HFFc6 (cell line): ENCODE data around the gene C6orf52. TPM values are rescaled to one million over a fixed set of nuclear protein-coding genes. Genes with fewer than 3 reads are reported as not detected.
A peak's percentile ranks its signal among the peaks of the same experiment; 100 is the strongest.

Source experiments
- DNase-seq: peaks from one replicate; pipeline ENCODE4 v3.0.0-alpha.2; 2018
- H3K27ac Mint-ChIP-seq: 2 replicates; pipeline ENCODE4 v1.8.0; 2020; ENCODE audit warnings: mild to moderate bottlenecking, mixed read lengths
- H3K27me3 Mint-ChIP-seq: 2 replicates; pipeline ENCODE4 v1.8.0; 2021; ENCODE audit warnings: mild to moderate bottlenecking, moderate library complexity, mixed read lengths; ENCODE audit not compliant: insufficient read depth
- H3K36me3 Mint-ChIP-seq: 2 replicates; pipeline ENCODE4 v1.8.0; 2021; ENCODE audit warnings: low read depth, mixed read lengths
- H3K4me1 Mint-ChIP-seq: 2 replicates; pipeline ENCODE4 v1.8.0; 2020; ENCODE audit warnings: low read depth, mixed read lengths
- H3K4me3 Mint-ChIP-seq: 2 replicates; pipeline ENCODE4 v1.8.0; 2020; ENCODE audit warnings: mild to moderate bottlenecking, moderate library complexity, mixed read lengths
- H3K9me3 Mint-ChIP-seq: 2 replicates; pipeline ENCODE4 v1.8.0; 2020; ENCODE audit warnings: mild to moderate bottlenecking, mixed read lengths
- total RNA-seq, 6 experiments: library from RNA; stranded (reverse); fragmentation: NEBNext Ultra II Directional; extraction: Animal tissue kit (Norgen Biotek cat#: 25700); gene quantifications; 2 replicates in 1 of 6; 3 replicates in 5 of 6; pipeline ENCODE4 v1.2.3, GENCODE V29; 2021
- TF ChIP-seq, protein P1 (sequence below): fragments of 200-600 bp; sonication (generic); IDR thresholded peaks from 2 replicates; pipeline ENCODE4 v1.5.0; 2021; ENCODE audit warnings: antibody characterized with exemption, mild to moderate bottlenecking

C6orf52 gene
- total RNA-seq, 6 experiments from 2014 or later = not detected

DNA sequence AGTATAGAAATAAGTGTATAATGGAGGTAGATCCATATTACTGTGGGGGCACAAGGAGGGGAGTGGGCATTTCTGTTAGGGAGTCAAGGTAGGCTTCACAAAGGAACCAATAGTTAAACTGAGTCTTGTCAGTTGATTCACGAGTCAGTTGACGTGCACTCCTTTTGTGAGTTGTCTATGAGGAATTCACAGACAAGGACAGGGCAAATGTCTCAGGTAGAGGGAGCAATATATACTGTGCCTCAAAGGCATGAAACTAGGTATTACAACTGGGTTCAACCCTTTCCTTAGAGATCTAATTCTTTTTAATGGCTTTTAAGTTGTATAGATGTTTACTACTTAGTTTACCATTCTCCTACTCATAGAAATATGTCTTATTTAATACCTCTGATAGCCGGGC lies 39.4 kb upstream of the C6orf52 start:
- H3K4me3 Mint-ChIP-seq = no peak overlapping the region
- no peaks in the 10 kb centered on the region; the same call in 1 of the 2 replicates for H3K27me3 Mint-ChIP-seq
- TF ChIP-seq, protein P1, sequence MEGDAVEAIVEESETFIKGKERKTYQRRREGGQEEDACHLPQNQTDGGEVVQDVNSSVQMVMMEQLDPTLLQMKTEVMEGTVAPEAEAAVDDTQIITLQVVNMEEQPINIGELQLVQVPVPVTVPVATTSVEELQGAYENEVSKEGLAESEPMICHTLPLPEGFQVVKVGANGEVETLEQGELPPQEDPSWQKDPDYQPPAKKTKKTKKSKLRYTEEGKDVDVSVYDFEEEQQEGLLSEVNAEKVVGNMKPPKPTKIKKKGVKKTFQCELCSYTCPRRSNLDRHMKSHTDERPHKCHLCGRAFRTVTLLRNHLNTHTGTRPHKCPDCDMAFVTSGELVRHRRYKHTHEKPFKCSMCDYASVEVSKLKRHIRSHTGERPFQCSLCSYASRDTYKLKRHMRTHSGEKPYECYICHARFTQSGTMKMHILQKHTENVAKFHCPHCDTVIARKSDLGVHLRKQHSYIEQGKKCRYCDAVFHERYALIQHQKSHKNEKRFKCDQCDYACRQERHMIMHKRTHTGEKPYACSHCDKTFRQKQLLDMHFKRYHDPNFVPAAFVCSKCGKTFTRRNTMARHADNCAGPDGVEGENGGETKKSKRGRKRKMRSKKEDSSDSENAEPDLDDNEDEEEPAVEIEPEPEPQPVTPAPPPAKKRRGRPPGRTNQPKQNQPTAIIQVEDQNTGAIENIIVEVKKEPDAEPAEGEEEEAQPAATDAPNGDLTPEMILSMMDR = no peak
- peaks cover 25% of the 10 kb centered on the region for H3K4me1 Mint-ChIP-seq
- H3K9me3 Mint-ChIP-seq = no peaks in the 10 kb centered on the region
- peaks cover 27% of the 10 kb centered on the region for H3K36me3 Mint-ChIP-seq
- DNase-seq = no peak
- peak overlapping the region; percentile 88 for H3K27ac Mint-ChIP-seq

DNA sequence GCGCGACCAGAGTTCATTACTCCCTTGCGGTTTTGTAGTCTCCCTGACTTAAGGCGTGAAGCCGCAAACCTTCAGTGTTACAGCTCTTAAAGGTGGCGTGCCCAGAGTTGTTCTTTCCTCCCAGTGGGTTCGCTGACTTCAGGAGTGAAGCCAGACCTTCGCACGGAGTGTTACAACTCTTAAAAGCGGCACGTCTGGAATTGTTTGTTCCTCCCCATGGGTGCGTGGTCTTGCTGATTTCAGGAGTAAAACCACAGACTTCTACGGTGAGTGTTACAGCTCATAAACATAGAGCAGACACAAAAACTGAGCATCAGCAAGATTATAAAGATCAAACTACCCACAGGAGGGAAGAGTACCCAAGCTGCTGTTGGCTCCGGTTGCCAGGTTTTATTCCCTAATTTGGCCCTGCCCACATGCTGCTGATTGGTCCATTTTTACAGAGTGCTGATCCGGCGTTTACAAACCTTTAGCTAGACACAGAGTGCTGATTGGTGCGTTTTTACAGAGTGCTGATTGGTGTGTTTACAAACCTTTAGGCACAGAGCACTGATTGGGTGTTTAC lies 38.8 kb upstream of the C6orf52 start:
- no peak for DNase-seq
- Mint-ChIP-seq H3K4me3 (no peak overlapping the region), H3K27ac (peak overlapping the region; percentile 88), H3K36me3 (peaks cover 28% of the 10 kb centered on the region), H3K4me1 (peaks cover 25% of the 10 kb centered on the region), H3K27me3 (no peaks in the 10 kb centered on the region; the same call in 1 of the 2 replicates), H3K9me3 (no peaks in the 10 kb centered on the region)
- TF ChIP-seq, protein P1 = no peak

DNA sequence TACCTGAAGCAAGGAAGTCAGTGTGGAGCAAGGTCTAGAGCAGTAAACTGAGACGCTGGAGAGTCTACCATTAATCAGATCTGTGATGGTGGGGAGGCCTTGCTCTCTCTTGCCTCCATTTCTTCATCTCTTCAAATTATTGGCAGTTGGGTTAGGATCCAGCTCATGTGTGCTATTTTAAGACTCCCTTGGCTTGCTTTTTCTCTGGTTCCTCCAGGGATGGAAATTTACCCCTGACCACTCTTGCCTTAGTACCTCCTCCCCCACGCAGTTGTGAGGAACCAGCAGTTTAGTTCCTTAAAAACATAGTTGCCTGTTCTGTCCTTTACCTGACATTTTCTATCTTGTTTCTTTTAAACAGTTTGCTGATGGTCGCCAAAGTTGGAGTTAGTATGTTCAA lies 35.8 kb upstream of the C6orf52 start:
- peaks cover 46% of the 10 kb centered on the region for H3K36me3 Mint-ChIP-seq
- TF ChIP-seq, protein P1 = no peak
- H3K27me3 Mint-ChIP-seq = no peaks in the 10 kb centered on the region
- no peaks in the 10 kb centered on the region for H3K9me3 Mint-ChIP-seq
- H3K4me1 Mint-ChIP-seq = peaks cover 27% of the 10 kb centered on the region
- no peak for DNase-seq
- H3K4me3 Mint-ChIP-seq = no peak overlapping the region
- no peak overlapping the region for H3K27ac Mint-ChIP-seq

DNA sequence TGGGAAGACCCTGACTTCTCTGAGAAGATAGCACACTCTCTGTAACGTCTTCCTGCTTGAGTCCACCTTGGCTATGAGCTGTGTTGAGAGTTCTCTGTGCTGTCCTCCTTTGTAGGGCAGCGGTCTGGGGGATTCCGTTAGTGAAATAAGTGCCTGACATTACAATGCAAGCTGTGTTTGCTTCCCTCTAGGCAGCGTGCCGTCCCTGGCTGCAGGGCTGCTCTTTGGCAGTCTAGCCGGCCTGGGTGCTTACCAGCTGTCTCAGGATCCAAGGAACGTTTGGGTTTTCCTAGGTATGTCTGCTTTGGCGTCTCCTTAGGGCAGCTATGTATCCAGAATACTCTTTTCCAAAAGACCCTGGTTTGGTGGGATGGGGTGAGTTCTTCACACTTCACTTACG lies 31.3 kb upstream of the C6orf52 start:
- Mint-ChIP-seq H3K4me1 (peaks cover 38% of the 10 kb centered on the region), H3K4me3 (no peak overlapping the region), H3K9me3 (no peaks in the 10 kb centered on the region), H3K27me3 (peaks cover 2% of the 10 kb centered on the region), H3K36me3 (peaks cover 32% of the 10 kb centered on the region), H3K27ac (peak overlapping the region; percentile 42; the same call in 1 of the 2 replicates)
- DNase-seq = no peak
- TF ChIP-seq, protein P1 = no peak

DNA sequence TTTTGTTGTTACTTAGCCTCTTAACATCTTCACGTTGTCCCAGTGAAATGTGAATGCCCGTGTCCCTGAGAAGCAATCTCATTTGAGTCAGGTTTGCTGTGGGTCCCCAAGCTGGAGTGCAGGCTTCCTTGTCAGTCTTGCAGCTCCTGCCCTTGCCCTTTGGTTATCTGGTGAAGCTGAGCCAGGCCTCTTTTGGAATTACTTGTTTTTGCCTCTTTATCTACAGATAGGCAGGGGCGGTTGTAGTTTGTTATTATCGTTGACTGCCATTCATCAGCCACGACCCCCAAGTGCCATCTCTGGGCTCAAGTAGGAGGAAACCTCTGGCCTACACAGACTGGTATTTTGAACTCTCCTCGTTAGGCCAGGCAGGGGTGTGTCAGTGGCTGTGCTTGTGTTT lies 30.6 kb upstream of the C6orf52 start:
- no peaks in the 10 kb centered on the region for H3K9me3 Mint-ChIP-seq
- peaks cover 2% of the 10 kb centered on the region for H3K27me3 Mint-ChIP-seq

More for the DNA sequence above, 30.6 kb upstream of the C6orf52 start:
- DNase-seq = no peak
- Mint-ChIP-seq H3K36me3 (peaks cover 25% of the 10 kb centered on the region), H3K4me1 (peaks cover 38% of the 10 kb centered on the region), H3K4me3 (peak overlapping the region; percentile 13; the same call in 1 of the 2 replicates), H3K27ac (peak overlapping the region; percentile 42)
- TF ChIP-seq, protein P1 = no peak
